ENCODE data around the gene SLC37A3.
"Not testable (repeated sequence)": the region's sequence is repeated elsewhere in the genome, so short reads cannot be mapped to it uniquely, and the experiment has no call there.

Gene SLC37A3

DNA sequence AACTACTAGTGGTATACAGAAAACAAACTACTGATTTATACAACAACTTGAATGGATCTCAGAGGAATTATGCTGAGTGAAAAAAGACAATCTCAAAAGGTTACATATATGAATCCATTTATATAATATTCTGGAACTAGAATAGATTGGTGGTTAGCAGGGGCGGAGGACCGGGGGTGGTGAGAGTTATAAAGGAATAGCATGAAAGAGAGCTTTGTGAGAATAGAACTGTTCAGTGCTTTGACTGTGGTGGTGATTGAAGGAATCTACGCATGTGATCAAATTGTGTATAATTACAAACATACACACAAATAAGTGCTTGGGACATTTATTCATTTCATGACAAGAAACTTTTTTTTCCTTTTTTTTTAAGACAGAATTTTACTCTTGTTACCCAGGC is 25.2 kb upstream of the SLC37A3 start:
- no peaks in the 10 kb centered on the region for H3K9me3 ChIP-seq (ENCODE audit: insufficient read depth, low read depth, low read length)
- H2AFZ ChIP-seq (ENCODE audit: low read length): no peak overlapping the region
- no peaks in the 10 kb centered on the region for H4K20me1 ChIP-seq (ENCODE audit: insufficient read depth, low read length, poor library complexity, severe bottlenecking)
- no peaks in the 10 kb centered on the region for H3F3A ChIP-seq (ENCODE audit: low read depth)
- H3K9ac ChIP-seq (ENCODE audit: low read depth, low read length, poor library complexity, severe bottlenecking): no peak overlapping the region
- no peak for TF ChIP-seq EZH2phosphoT487 (IDR thresholded peaks at IDR 0.05; ENCODE audit: borderline replicate concordance)
- TF ChIP-seq, protein P1, sequence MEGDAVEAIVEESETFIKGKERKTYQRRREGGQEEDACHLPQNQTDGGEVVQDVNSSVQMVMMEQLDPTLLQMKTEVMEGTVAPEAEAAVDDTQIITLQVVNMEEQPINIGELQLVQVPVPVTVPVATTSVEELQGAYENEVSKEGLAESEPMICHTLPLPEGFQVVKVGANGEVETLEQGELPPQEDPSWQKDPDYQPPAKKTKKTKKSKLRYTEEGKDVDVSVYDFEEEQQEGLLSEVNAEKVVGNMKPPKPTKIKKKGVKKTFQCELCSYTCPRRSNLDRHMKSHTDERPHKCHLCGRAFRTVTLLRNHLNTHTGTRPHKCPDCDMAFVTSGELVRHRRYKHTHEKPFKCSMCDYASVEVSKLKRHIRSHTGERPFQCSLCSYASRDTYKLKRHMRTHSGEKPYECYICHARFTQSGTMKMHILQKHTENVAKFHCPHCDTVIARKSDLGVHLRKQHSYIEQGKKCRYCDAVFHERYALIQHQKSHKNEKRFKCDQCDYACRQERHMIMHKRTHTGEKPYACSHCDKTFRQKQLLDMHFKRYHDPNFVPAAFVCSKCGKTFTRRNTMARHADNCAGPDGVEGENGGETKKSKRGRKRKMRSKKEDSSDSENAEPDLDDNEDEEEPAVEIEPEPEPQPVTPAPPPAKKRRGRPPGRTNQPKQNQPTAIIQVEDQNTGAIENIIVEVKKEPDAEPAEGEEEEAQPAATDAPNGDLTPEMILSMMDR (conservative IDR thresholded peaks at IDR 0.05; ENCODE audit: low read length): no peak
- no peak overlapping the region for H3K4me2 ChIP-seq (ENCODE audit: low read depth, low read length, poor library complexity, severe bottlenecking)
- H3K27me3 ChIP-seq (ENCODE audit: insufficient read depth, low read length, poor library complexity, severe bottlenecking): no peaks in the 10 kb centered on the region
- H3K36me3 ChIP-seq (ENCODE audit: insufficient read depth, low read length): no peaks in the 10 kb centered on the region
- H3K4me3 ChIP-seq (ENCODE audit: low read length, poor library complexity, severe bottlenecking): no peak overlapping the region
- H3K9me2 ChIP-seq (replicated peaks; ENCODE audit: low read depth, low read length): no peaks in the 10 kb centered on the region
- H3K79me2 ChIP-seq (ENCODE audit: insufficient read depth, low read length): no peaks in the 10 kb centered on the region
- peaks cover 8% of the 10 kb centered on the region for H3K4me1 ChIP-seq (ENCODE audit: insufficient read depth, low read length, poor library complexity, severe bottlenecking)

DNA sequence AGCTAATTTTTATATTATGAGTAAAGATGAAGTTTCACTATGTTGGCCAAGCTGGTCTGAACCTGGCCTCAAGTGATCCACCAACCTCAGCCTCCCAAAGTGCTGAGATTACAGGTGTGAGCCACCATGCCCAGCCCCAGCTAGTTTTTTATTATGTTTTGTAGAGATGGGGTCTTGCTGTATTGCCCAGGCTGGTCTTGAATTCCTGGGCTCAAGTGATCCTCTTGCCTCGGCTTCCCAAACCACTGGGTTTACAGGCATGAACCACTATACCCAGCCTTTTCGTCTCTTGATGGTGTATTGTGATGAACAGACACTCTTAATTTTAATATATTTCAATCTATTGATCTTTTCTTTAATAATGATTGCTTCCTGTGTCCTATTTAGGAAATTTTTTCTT is 23.2 kb upstream of the SLC37A3 start:
- no peaks in the 10 kb centered on the region for H3K27me3 ChIP-seq (ENCODE audit: insufficient read depth, low read length, poor library complexity, severe bottlenecking)
- no peaks in the 10 kb centered on the region for H4K20me1 ChIP-seq (ENCODE audit: insufficient read depth, low read length, poor library complexity, severe bottlenecking)
- H3K9me3 ChIP-seq (ENCODE audit: insufficient read depth, low read depth, low read length): no peaks in the 10 kb centered on the region
- no peak overlapping the region for H3K9ac ChIP-seq (ENCODE audit: low read depth, low read length, poor library complexity, severe bottlenecking)
- no peaks in the 10 kb centered on the region for H3K9me2 ChIP-seq (replicated peaks; ENCODE audit: low read depth, low read length)
- no peaks in the 10 kb centered on the region for H3K79me2 ChIP-seq (ENCODE audit: insufficient read depth, low read length)
- no peak overlapping the region for H3K4me2 ChIP-seq (ENCODE audit: low read depth, low read length, poor library complexity, severe bottlenecking)
- H3K4me3 ChIP-seq (ENCODE audit: low read length, poor library complexity, severe bottlenecking): no peak overlapping the region
- no peaks in the 10 kb centered on the region for H3F3A ChIP-seq (ENCODE audit: low read depth)
- no peak overlapping the region for H2AFZ ChIP-seq (ENCODE audit: low read length)
- H3K4me1 ChIP-seq (ENCODE audit: insufficient read depth, low read length, poor library complexity, severe bottlenecking): peaks cover 23% of the 10 kb centered on the region
- H3K36me3 ChIP-seq (ENCODE audit: insufficient read depth, low read length): no peaks in the 10 kb centered on the region
- no peak for TF ChIP-seq EZH2phosphoT487 (IDR thresholded peaks at IDR 0.05; ENCODE audit: borderline replicate concordance)
- TF ChIP-seq, protein P1 (conservative IDR thresholded peaks at IDR 0.05; ENCODE audit: low read length): no peak

DNA sequence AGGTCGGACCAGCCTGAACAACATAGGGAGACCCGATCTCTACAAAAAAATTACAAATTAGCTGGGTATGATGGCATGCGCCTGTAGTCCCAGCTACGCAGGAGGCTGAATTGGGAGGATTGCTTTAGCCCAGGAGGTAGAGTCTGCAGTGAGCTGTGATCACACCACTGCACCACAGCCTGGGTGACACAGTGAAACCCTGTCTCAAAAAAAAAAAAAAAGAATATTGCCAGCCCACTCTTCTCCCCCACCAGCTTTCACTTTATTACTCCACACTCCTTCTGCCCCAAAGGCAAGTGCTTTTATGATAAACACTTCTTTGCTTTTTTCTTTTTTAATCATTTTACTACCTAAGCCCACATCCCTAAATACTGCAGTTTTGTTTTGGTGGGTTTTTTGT is 20.3 kb upstream of the SLC37A3 start:
- Histone ChIP-seq H3K27me3 (ENCODE audit: insufficient read depth, low read length, poor library complexity, severe bottlenecking) (no peaks in the 10 kb centered on the region), H3K9ac (ENCODE audit: low read depth, low read length, poor library complexity, severe bottlenecking) (no peak overlapping the region), H3K4me2 (ENCODE audit: low read depth, low read length, poor library complexity, severe bottlenecking) (no peak overlapping the region), H4K20me1 (ENCODE audit: insufficient read depth, low read length, poor library complexity, severe bottlenecking) (no peaks in the 10 kb centered on the region), H3K4me3 (ENCODE audit: low read length, poor library complexity, severe bottlenecking) (no peak overlapping the region), H3K9me3 (ENCODE audit: insufficient read depth, low read depth, low read length) (no peaks in the 10 kb centered on the region), H3F3A (ENCODE audit: low read depth) (no peaks in the 10 kb centered on the region), H3K4me1 (ENCODE audit: insufficient read depth, low read length, poor library complexity, severe bottlenecking) (peaks cover 27% of the 10 kb centered on the region), H3K9me2 (replicated peaks; ENCODE audit: low read depth, low read length) (no peaks in the 10 kb centered on the region), H3K79me2 (ENCODE audit: insufficient read depth, low read length) (no peaks in the 10 kb centered on the region), H3K36me3 (ENCODE audit: insufficient read depth, low read length) (no peaks in the 10 kb centered on the region), H2AFZ (ENCODE audit: low read length) (no peak overlapping the region)
- TF ChIP-seq EZH2phosphoT487 (IDR thresholded peaks at IDR 0.05; ENCODE audit: borderline replicate concordance): no peak
- TF ChIP-seq, protein P1 (conservative IDR thresholded peaks at IDR 0.05; ENCODE audit: low read length): no peak

DNA sequence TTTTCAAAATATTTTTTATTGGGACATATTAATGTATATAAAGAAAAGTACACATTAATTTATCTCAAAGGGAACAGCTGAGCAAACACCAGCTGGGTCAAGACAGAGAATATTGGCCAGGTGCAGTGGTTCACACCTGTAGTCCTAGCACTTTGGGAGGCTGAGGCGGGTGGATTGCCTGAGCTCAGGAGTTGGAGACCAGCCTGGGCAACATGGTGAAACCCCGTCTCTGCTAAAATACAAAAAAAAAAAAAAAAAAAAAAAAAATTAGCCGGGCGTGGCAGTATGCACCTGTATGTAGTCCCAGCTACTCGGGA is 19.8 kb upstream of the SLC37A3 start:
- Histone ChIP-seq H2AFZ (ENCODE audit: low read length) (peak overlapping the region; percentile 97; the same call in 1 of the 2 replicates), H3K9ac (ENCODE audit: low read depth, low read length, poor library complexity, severe bottlenecking) (peak overlapping the region; percentile 57), H3K4me1 (ENCODE audit: insufficient read depth, low read length, poor library complexity, severe bottlenecking) (peaks cover 27% of the 10 kb centered on the region)
- H3K27me3 ChIP-seq (ENCODE audit: insufficient read depth, low read length, poor library complexity, severe bottlenecking); H3K9me2 ChIP-seq (replicated peaks; ENCODE audit: low read depth, low read length); H4K20me1 ChIP-seq (ENCODE audit: insufficient read depth, low read length, poor library complexity, severe bottlenecking); H3K79me2 ChIP-seq (ENCODE audit: insufficient read depth, low read length); H3K4me3 ChIP-seq (ENCODE audit: low read length, poor library complexity, severe bottlenecking); H3K4me2 ChIP-seq (ENCODE audit: low read depth, low read length, poor library complexity, severe bottlenecking); H3K36me3 ChIP-seq (ENCODE audit: insufficient read depth, low read length); H3F3A ChIP-seq (ENCODE audit: low read depth); H3K9me3 ChIP-seq (ENCODE audit: insufficient read depth, low read depth, low read length): not testable (repeated sequence)

All from Loucy (cell line).